Measurements from ENCODE around the gene HEY2.

HEY2 gene

GRCh38 chr6:125745281-125746018 lies 4.0 kb upstream of the HEY2 start:
- DNase-seq, result peak; percentile 60

GRCh38 chr6:125746019-125746414 lies 3.4 kb upstream of the HEY2 start:
- DNase-seq, result peak; percentile 57

GRCh38 chr6:125746731-125747588 lies 2.5 kb upstream of the HEY2 start:
- DNase-seq, result peak; percentile 87

- DNase-seq, result peak; percentile 79
Observed at GRCh38 chr6:125747589-125748405, 1.6 kb upstream of the HEY2 start.

- peak; percentile 81 for DNase-seq
Observed at GRCh38 chr6:125748406-125749172, 843 bp upstream of the HEY2 start.

GRCh38 chr6:125749865-125750691 lies 646 bp downstream of the HEY2 start:
- peak; percentile 82 for DNase-seq

- no peak for DNase-seq
Observed at GRCh38 chr6:125750692-125751333, 1.4 kb downstream of the HEY2 start.

- DNase-seq, result no peak
Observed at GRCh38 chr6:125751334-125751916, 2.0 kb downstream of the HEY2 start.

GRCh38 chr6:125752773-125753172 lies 3.3 kb downstream of the HEY2 start:
- DNase-seq, result peak; percentile 16

- DNase-seq, result peak; percentile 50
Observed at GRCh38 chr6:125753218-125753936, 3.9 kb downstream of the HEY2 start.

- no peak for DNase-seq
Observed at GRCh38 chr6:125753937-125754259, 4.5 kb downstream of the HEY2 start.

- DNase-seq, result peak; percentile 15
Observed at GRCh38 chr6:125754566-125754965, 5.1 kb downstream of the HEY2 start.

GRCh38 chr6:125759184-125759902 lies 9.9 kb downstream of the HEY2 start:
- DNase-seq, result no peak

- DNase-seq, result no peak
Observed at GRCh38 chr6:125759959-125760457, 10.6 kb downstream of the HEY2 start.

- no peak for DNase-seq
Observed at GRCh38 chr6:125764121-125764671, 14.8 kb downstream of the HEY2 start.

- DNase-seq, result no peak
Observed at GRCh38 chr6:125765944-125766343, 16.5 kb downstream of the HEY2 start.

GRCh38 chr6:125766641-125767040 lies 17.2 kb downstream of the HEY2 start:
- no peak for DNase-seq

GRCh38 chr6:125769147-125769783 lies 19.8 kb downstream of the HEY2 start:
- DNase-seq, result no peak

Data from eye (tissue), 1 donor.